Peyer's patch (tissue), 4 donors: ENCODE data around the gene KRI1.

ENCODE experiments used
- CTCF ChIP-seq, 6 experiments: fragments of 450-650 bp in 4 of 6; fragments of 200-600 bp in 2 of 6; sonication (generic) in 1 of 6; IDR thresholded peaks; one replicate each; pipeline ENCODE4 v1.5.1; 2017 to 2019; ENCODE audit warnings: antibody characterized with exemption in 6 of 6, mild to moderate bottlenecking in 3 of 6, moderate library complexity in 1 of 6
- POLR2A ChIP-seq, 2 donors: fragments of 450-650 bp; IDR thresholded peaks; one replicate each; pipeline ENCODE4 v1.5.1; 2017; ENCODE audit warnings: antibody characterized with exemption in 2 of 2, mild to moderate bottlenecking in 2 of 2, moderate library complexity in 2 of 2

- no peak for TF ChIP-seq CTCF (IDR thresholded peaks at IDR 0.05)
- no peak for TF ChIP-seq POLR2A (IDR thresholded peaks at IDR 0.05)
These were observed 46.4 kb downstream of the KRI1 start for GRCh38 chr19:10519421-10519820.
